Stimulated activated CD4-positive, alpha-beta T cell treated with anti-CD3 and anti-CD28 coated beads, Interleukin-4, amount 100 ng/mL, for 24 hours (primary cell): ENCODE data around the gene CDKN1C.

ENCODE experiments used
- DNase-seq: peaks from one replicate; pipeline ENCODE4 v3.0.0-alpha.2; 2020

Gene CDKN1C

DNA sequence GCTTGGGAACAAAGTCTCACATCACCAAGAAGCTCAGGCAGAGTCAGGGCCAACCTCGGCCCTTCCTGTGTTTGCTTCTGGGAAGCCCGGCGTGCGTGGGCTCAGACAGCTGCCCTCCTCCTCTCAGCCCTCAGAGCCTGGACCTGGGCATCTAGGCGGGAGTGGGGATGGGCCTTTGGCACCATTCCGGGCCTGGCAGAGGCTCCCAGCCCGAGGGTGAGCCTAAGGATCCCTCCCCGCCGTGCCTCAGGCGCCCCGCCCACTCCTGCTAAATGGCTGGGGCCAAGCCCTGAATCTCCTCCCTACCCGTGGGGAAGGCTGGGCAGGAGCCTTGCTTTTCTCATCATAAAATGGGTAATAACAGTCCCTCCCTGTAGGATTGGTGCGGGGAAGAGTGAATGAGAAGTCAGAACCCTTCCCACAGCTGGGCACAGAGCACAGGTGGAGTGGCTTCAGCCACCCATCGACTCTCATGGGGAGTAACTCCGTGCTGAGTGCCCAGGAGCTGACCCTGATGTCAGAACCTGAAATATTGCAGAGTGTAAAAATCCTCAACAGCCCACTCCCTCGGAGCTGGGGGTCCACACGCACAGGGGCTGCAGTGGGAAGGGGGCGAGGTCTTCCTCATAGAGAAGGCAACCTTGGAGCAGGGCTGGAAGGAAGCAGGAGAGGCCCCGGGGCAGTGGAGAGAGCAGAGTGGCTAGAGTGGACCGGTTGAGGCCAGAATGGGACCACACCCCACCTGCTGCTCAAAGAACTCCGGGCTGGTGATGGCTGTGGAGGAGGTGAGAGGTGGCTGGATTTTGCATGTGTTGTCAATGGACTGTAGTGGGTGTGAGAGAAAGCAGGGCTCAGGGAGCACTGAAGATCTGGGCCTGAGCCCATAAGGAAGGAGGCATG is 18.8 kb upstream of the CDKN1C start:
- DNase-seq, result no peak

DNA sequence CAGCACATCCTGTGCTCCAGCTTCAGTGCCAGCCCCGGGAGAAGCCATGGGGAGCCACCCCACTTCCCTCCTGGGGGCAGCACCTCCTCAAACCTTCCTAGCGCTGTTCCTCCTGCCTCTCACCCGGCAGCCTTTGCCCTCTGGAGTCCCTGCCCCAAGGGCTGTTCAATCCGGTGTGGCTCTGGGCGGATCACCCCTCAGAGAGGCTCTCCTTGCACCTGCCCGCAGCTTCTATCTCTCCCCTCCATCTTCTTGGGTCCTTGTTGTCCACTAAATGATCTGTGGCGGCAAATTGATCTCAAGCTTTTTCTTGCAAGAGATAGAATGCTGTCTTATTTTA is 18.1 kb upstream of the CDKN1C start:
- DNase-seq, result no peak

DNA sequence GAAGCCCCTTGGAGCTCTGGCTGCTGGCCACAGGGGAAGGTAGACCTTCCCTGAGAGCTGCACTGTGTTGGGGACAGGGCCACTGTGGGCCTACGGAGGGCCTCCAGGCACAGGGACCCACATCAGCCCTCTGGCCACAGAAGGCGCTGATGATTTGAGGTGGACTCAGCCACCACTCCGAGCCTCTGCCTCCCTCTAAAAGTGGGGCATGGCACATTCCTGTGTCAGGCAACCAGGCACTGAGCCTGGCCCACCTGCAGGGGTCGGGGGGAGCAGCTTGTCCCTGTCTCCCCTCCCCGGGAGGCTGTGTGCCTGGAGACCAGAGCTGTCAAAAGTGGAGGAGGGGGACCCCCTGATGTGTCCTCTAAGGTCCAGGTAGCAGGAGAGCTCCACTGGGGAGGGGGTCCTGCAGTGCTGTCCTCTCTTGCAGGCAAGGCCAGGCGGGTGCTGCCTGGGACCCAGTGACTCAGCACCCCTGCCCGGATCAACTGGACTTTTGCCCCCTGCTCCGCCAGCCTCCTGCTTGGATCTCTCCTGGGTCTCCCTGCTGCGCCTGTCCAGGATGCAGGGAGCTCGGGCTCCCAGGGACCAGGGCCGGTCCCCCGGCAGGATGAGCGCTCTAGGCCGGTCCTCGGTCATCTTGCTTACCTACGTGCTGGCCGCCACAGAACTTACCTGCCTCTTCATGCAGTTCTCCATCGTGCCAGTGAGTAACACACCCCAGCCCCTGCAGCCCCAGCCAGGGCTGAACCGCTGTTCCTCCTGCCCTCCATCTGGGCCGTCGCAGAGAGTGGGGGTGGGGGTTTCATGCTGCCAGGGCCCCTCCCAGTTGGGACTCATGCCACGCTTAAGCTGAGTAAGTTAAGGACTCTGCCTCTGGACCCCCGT is 17.5 kb upstream of the CDKN1C start:
- no peak for DNase-seq

DNA sequence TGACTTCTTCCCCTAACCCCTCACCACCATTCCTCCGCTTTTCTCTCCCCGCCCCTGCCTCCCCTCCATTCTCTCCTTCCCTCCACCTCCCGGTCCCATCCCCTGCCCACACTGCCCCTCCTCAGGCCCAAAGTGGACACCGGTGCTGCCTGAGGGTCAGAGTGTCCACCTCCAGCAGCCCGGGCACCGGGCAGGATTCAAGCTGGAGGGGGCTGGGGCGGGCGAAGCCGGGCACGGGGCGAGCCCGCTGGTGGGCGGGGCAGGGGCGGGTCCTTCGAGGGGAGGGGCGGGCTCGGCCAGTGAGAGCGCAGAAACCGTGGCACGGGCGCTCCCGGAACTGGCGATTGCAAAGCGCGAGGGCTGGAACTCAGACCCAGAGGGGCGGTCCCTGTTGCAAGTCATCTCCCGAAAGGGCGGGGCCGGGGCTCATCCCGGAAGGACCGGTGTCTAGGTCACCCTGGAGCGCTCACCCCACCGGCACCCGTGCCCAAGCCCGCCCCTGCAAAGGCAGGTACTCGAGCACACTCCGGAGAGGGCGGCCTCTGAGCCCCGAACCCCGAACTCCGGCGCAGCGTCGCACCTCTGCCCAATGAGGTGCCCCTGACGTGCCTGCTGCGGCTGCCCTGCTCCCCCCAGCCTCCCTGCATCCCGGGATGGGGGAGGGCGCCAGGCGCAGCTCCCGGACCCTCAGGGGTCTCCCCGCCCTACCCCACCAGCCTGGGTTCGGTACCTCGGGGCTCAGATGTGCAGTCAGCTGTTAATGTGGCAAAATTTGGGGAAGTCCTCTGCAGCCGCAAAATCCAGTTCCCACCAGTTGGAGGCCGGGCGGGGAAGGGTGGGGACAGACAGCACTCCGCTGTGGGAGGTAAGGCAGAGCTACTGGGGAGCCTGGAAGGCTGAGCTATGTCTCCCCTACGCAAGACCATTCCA is 16.5 kb upstream of the CDKN1C start:
- DNase-seq, result peak; percentile 94

DNA sequence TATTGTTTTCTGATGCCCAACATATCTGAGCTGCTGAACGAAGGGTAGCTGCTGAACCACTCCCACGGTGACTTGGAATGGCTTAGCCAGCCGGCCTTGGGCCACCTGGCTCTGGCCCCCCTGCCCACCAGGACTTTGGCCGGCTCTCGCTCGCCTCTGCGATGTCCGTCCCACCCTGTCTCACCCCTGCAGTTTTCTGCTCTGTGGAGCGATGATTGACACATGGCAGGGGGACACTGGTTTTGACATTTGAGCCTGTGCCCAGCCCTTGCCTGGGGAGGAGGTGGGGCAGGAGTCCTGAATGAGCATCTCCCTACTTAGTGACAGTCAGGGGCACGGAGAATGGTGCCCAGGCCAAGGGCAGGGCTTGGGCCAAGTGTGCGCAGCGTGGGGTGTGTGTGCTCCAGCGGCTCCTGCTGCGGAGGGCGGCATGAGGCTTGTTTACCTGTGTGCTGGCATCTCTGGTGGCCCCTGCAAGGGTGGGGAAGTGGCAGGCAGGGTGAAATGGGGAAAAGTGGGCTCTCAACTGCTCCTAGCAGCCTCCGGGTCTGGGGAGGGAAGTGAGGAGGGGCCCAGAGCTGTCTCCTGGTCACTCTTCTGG is 15.7 kb upstream of the CDKN1C start:
- no peak for DNase-seq

DNA sequence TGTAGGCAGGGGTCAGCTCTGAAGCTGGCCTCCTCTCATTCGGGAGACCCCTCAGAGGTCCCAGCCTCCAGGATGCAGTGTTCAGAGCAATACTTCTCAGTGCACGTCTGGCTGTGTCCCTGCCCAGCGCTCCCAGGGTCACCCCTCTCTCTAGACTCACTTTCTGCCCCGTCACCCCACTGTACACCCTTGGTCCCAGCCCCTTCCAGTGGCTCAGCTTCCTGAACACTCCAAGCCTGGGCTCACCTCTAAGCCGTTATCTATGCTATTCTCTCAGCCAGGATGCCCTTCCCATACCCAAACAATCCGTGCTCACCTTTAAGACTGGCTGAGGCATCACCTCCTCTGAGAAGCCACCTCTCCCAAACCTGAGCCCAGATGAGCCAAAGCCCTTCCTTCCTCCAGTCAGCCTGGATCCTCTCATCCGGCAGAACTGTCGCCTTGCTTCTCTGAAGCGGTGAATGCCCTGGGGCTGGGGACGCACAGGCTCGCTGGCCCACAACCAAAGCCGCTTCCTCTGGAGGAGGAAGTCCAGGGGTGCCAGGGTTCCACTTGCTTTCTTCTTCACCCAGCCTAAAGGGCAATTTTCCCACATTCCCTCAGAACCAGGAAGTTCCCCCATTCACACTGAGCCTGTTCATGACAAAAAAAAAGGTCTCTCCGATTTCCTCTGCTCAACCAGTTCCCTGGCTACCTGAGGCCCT is 13.7 kb upstream of the CDKN1C start:
- no peak for DNase-seq

DNA sequence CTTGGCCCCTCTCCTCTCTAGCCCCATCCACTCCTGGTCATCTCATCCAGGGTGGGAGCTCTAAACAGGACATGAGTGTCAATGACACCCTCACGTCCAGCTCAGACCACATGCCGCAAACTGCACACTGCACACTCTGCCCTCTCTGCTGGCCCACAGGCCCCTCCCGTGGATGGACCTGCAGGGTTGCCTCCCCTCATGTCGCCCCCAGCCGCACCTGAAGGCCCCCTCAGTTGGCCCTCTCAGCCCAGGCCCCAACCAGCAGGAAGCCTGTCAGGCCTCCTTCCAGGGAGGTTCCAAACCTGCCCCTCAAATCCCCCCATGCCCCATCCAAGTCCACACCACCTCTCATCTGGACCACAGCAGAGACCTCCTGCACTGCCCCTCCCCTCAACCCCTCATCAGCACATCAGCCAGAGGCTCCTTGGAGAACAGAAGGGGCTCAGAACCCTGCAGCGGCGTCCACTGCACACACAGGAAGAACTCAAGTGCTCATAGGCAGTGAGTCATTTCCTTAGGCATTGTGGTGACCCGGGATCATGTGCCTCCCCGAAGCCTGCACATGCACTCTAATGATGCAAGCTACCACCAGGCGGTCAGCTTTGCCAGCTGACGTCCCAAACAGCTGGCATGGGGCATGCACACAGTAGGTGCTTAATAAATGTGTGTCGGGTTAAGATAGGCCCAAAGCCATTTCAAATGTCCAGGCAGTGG is 12.9 kb upstream of the CDKN1C start:
- DNase-seq, result peak; percentile 59

DNA sequence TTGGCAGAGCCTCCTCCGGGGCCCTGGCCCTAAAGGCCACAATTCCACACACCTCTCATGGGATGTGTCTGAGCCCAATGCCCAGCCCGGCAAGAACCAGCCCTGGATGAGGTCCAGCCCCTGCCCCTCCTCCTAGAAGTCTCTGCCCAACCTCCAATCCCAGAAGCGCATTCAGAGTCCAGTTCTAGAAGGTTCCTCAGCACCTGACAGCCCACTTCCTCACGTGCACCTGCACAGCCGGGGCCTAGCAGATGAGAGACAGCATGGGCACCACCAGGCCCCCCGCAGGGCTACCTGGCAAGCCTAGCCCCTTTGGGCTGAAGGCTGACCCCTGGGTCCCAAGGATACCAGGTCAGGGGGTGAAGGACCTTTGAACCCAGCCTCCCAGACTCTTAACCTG is 11.5 kb upstream of the CDKN1C start:
- DNase-seq, result no peak

DNA sequence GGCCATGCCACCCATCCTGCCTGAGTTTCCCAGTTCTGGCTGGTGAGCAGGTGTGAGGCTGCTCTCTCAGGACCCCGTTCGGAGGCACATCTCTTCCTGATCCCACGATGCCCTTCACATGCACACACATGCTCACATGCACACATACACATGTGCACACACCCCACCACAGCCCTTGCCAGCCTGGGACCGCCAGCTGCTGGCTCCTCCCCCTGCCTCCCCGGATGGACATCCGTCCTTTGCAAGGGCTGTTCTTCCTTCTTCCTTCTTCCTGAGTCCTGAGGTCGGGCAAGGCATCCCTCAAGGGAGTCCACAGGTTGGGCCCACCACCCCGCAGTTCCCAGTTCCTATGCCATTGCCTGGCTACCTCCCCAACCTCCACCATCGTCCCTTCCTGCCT is 10.5 kb upstream of the CDKN1C start:
- no peak for DNase-seq

DNA sequence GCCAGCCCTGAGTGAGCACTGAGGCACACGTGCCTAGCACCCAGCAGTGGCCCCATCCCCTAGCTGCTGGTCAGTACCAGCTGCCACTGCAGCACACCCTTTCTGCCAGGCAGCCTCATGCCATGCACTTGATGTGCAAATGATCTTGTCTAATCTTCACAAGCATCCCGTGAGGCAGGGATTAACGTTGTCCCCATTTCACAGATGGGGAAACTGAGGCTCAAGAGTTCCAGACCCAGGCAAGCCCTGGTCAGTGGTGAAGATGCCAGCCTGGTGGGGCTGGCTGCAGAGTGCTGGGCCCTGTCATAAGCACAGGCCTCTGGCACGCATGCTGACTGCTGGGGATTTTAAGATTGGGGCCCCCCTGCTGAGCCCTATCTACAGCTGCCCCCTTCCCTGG is 8.4 kb upstream of the CDKN1C start:
- DNase-seq, result no peak

DNA sequence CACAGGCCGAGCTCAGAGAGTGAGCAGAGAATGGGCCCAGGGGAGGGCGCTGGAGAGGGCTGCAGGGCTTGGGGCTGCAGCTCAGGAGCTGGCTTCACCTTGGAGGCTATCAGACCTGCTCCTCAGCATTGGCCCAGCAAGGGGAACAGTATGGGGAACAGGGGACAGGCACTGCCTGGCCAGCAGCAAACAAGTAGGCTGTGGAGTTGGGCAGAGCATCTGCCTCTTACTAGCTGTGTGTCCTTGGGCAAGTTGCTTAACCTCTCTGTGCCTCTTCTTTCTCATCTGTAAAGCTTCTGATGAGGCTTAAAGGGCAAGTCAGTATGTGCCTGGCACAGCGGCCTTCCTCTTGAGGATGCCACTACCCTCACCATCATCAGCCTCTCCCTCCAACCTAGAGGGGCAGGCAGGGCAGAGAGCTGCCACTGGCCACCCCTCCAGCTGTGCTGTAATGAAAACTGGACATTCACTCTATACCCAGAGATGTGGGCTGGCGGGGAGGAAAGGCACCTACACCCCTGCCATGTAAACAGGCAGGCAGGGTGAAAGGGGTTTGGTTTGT is 7.5 kb upstream of the CDKN1C start:
- DNase-seq, result no peak

DNA sequence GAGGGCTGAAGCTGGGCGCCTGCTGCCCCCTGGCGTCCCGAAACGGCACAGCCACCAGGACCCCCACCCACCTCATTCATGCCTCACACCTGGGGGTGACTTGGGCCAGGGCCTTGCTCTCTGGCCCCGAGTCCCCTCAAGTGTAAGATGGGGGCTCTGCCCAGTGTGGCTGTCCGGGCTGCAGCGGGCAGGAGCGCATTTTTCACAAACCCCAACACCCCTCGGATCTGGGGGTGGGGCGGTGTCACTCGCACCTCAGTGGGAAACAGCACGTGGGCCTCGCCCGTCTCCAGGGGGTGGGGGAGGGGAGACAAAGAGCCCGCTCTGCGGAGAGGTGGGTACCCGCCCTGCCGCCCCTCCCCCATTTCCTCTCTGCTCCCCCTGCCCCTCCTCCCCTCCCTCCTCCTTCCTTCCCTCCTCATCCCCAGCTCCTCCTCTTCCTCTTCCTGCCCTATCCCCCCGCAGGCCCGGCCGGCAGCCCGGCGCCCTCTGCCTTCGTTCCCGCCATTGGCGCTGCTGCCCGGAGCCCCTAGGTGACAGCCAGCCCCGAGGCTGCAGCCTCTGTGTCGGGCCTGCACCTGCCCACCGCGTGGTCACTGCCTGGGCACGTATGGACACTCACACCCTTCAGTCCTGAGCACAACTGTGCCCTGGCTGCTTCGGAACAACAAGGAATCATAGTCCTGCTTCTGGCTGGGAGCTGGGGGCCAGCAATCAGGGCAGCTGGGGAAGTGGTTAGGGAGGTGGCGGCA is 6.8 kb upstream of the CDKN1C start:
- DNase-seq, result peak; percentile 69

DNA sequence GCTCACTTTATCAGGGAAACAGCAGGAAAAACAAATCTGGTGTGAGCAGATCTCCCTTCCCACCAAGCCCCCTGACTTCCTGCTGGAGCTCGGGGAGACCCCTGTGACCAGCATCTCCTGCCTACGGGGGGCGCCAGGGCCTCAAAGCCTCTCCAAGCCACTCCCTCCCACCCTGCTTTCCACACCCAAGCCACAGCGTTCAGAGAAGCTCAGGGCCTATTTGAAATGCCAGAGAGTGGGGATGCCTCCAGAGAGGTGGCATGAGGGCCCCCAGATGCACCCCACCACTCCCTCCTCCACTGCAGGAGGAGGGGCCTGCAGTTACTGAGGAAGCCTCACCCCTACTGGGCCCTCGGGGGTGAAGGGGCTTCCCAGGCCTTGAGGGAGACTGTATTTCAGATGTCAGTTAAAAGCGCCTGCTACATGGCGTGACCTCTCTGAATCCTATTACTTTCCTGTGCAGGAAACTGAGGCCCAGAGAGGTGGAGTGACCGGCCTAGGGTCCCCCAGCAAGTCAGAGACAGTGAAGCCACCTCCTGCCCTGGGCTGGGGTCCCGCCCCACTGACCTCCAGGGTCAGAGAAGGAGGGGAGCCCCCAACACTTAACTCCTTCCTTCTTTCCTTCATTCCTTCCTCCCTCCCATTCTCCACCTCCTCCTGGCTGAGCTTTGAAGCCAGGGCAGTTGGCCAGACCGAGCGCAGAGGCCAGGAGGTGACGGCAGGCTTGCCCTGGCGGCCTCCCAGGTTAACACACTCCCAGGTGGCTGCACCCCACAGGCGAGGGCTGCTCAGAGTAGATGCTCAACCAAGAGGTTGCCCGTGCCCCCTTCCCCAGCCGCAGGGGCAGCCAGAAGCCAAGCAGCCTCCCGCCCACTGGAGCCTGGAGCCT is 6.0 kb upstream of the CDKN1C start:
- DNase-seq, result no peak

DNA sequence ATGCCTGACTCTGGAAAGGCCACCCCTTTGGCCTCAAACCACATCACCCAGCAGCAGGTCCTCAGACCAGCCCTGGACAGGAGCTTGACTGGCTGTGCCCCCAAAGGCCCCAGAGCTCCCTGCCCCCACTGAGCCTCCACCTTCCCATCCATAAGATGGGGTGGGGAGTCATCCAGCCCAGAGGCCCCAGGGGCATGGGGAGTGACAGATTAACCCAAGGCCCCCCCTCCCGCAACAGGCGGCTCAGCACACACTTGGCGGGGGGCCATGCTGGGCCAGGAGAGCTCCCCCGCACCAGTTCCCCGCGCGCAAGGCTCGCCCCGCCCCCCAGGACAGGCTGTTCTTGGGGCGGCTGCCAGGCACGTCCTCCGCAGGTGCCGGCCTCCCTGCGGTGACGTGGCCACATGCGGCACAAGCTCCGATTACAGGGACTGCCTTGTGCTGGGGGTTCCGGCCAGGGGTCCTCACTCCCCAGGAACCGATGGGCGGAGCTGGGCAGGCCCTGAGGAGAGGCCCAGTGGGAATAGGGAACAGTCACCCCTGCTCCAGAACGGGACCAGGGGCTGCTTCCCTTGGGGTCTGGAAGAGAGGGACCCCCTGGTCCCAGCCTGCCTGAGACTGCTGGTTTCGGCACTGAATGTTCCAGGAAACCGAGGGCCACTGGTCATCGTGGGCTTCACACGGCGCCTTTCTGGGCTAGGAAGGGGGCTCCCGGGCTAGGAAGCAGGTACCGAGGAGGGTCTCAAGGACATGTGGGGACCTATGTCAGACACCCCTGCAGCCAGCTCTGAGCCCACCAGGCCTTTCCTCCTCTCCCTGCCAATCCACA is 5.1 kb upstream of the CDKN1C start:
- no peak for DNase-seq

DNA sequence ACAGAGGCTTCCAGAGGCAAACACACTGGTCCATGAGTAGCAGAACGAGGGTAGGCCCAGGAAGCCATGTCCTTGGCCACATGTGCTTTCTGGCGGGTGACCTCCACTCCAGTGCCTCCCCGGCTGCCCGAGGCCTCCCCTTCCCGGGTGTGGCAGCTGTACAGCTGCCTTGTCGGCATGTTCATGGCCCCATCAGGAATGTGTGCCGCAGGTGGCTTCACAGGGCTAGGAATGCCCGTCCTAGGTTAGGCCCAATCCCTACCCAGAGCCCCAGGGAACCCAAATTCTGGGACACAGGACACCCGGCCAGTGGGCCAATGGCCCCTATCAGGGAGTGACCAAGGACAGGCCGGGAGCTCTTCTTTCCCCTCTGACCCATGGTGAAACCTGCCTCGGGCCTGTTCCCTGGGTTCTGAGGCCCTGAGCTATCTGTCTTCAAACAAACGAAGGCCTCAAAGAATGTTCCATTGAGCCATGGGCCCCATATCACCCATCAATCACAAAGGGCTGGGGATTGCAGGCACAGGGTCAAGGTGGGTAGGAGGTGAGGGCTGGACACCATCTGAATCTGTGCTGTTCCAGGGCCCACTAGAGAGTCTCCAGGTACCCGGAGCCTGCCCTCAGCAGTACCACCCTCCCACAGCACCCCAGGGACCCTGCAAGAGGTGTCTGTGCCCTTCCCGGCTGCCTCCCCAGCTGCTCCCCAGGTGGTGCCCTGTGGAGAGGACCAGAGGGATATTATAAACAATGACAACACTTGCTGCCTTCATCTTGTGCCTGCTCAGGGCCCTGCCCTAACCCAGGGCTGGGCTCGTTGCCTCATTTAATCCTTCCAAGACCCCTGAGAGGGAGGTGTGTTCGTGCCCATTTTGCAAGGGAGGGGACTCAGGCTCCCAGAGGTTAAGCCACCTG is 4.0 kb upstream of the CDKN1C start:
- DNase-seq, result no peak

DNA sequence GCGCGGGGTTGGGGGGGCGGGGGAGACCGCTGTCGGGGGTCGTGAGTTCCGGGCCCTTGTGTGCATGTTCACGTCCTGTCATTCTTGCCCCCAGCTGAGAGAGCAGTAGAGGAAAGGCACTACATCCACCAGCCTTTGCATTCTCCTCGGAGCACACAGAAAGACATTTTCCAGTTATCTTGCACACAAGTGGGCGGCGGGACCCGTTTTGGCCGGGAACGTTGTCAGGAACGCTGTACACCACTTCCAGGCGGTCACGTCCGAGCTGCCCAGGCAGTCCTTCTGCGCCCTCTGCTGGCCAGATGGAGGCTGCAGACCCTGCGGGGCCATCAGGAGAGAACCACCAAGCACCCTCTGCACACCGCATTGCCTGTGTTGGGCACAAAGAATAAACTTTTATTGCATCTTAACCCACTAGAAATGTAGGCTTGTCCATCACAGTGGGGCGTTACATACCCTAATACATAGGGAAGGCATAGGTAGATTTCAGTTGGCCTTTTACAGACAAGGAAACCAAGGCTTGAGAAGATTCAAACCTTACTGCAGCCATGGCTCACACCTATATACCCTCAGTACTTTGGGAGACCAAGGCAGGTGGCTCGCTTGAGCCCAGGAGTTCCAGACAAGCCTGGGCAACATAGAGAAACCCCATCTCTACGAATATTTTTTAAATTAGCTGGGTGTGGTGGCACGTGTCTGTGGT is 2.8 kb upstream of the CDKN1C start:
- DNase-seq, result peak; percentile 91
